HG03565 (cell line): ENCODE measurements around the gene ROCK2.

Experiments
- ATAC-seq: cut with Tn5 transposase; IDR thresholded peaks from one replicate; pipeline ENCODE4 v1.9.1; 2021; ENCODE audit warnings: mild to moderate bottlenecking, moderate library complexity; ENCODE audit not compliant: unreplicated experiment

ROCK2 gene

DNA sequence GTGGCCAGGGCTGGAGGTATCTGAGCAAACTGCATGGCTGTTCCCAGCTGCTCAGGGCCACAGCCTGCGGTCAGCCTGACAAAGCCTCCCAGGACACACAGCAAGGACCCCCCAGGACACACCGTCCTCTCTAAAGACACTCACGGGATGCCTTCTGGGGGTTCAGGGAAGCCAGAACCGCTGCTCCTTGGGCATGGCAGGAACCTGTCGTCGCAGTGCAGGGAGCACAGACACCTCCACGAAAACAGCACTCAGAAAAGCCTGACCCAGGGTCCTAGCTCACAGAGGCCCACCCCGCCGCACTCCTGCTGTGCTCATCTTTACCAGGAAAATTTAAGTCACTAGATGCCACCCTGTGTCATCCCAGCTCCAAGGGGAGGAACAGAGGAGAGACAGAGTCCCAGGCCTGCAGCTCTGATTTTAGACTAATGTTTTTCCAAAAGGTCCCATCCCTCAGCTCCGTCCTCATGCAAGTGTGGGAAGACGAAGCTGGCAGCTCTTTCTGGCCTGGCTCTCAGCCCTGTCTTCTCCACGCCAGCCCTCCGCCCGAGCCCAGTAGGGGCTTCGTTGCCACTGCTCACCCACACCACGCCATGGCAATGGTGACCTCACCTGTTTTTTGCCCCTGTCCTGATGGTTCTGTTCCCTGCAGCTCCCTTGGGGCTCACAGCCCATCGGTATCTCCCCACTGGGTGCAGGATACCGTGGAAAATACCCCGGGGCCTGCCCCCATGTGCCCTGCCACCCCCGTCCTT, 213.1 kb downstream of the ROCK2 start:
- ATAC-seq: no peak
